Erythroblast (primary cell): ENCODE measurements around the gene ADAMTSL4.

ENCODE experiments used
- GATA1 ChIP-seq: IDR thresholded peaks from 2 replicates; pipeline ENCODE4 v1.6.1; 2011; ENCODE audit warnings: low read depth, mild to moderate bottlenecking, control low read depth, low read length, moderate library complexity
- POLR2A ChIP-seq: IDR thresholded peaks from 2 replicates; pipeline ENCODE4 v1.6.1; 2011; ENCODE audit warnings: mild to moderate bottlenecking, low read length

GRCh38 chr1:150596095-150596892 lies 47.1 kb downstream of the ADAMTSL4 start:
- TF ChIP-seq POLR2A (no peak), GATA1 (no peak)
